SK-N-MC (cell line): ENCODE measurements around the gene LAMC3.

Experiments used
- EZH2 ChIP-seq: fragments of 200-600 bp; sonication (generic); IDR thresholded peaks from one replicate; pipeline ENCODE4 v1.6.1; 2017; ENCODE audit warnings: antibody characterized with exemption
- POLR2AphosphoS5 ChIP-seq: IDR thresholded peaks from 2 replicates; pipeline ENCODE4 v1.6.1; 2012; ENCODE audit warnings: mild to moderate bottlenecking, low read depth, low read length, borderline replicate concordance

DNA sequence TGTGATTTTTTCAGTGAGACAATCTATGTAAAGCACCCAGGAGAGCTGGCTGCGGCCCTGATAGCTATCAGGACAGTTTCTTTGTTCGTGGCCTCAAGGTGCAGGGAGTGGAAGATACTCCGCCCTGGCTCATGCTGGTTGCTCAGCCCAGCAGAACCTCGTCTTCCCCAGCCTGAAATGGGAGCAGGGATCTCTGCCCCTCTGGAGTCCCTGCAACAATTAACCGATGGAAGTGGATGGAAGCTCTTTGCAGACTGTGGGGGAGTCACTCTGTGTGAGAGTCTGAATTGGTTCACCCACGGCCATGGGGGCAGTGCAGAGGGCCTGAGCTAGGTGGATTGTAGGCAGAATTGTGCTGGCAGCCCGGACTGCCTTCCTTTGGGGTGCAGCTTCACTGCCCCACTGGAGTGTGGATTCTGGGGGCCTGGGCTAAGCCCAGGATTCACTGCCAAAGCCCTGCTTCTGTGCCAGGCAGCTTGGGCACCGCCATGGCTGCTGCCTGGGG lies 90.2 kb downstream of the LAMC3 start:
- TF ChIP-seq EZH2 (no peak), POLR2AphosphoS5 (no peak)
